Measurements from ENCODE around the gene P2RX3.

The P2RX3 gene

DNA sequence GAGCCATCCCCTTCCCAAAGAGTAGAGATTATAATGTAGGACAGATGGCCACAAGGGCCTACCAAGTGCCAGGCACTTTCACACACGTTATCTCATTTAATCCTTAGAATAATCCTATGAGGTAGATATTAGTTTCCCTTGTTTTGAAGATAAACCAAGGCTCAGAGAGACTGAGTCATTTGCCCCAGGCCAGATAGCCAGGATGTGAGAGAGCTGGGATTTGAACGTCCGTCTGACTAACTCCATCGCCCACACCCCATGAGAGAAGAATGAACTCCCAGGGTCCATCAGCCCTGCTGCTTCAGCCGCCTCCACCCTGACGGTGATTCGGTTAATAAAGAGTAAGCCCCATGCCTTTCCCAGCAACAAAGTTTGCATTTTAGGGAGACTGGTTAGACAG, 32.1 kb downstream of the P2RX3 start:
- no peak for DNase-seq (ENCODE audit: low read depth, low spot score)

DNA sequence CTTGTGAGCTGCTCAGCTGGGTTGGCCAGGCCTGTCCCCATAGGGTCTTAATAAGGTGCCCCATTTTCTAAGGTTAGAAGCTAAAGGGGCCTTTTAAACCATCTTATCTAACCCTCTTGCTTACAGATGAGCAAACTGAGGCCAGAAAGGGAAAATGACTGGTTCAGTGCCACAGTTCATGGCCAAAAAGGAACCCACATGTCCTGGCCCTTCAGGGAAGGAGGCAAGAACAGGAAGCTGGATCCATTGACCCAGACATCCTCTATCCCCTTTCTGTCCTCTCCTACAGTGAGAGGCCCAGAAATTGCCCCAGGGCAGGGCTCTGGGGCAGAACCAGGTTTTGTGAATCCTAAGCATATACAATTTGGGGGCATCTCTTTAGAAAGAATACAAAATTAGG, 32.8 kb downstream of the P2RX3 start:
- no peak for DNase-seq (ENCODE audit: low read depth, low spot score)

DNA sequence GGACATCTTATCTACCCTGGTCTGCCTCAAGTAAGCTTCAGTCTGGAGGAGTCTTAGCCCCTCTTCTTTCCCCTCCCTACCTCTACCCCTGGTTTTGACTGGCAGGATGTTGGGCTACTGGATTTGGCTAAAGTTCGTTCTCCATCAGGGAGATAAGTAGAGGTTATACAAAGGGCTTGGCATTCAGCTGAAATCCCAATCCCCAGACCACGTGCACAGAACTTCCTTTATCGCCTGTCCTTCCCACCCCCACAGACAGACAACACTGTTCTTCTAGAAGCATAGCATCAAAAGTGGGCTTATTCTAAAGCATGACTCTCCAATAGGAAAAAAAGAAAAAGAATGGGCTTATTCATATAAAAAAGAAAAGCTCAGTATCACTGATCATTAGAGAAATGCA, 35.0 kb downstream of the P2RX3 start:
- no peak for DNase-seq (ENCODE audit: low read depth, low spot score)

DNA sequence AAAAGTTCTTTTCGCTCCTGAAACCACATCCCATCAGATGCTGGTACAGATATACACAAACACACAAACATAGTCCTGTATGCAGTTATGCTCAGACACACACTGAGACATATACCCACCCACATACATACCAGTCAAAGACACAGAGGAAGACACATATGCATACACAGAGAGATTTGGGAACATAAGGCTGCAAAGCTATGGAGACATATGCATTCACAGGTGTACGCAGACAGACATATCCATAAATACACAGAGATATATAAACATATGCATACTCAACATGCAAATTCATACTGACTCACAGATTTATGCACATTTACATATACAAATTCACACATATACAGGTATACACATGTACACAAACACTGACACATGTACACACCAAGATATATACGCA, 36.8 kb downstream of the P2RX3 start:
- no peak for DNase-seq (ENCODE audit: low read depth, low spot score)

GRCh38 chr11:57375490-57375889, 37.3 kb downstream of the P2RX3 start:
- DNase-seq (ENCODE audit: low read depth, low spot score) = no peak

DNA sequence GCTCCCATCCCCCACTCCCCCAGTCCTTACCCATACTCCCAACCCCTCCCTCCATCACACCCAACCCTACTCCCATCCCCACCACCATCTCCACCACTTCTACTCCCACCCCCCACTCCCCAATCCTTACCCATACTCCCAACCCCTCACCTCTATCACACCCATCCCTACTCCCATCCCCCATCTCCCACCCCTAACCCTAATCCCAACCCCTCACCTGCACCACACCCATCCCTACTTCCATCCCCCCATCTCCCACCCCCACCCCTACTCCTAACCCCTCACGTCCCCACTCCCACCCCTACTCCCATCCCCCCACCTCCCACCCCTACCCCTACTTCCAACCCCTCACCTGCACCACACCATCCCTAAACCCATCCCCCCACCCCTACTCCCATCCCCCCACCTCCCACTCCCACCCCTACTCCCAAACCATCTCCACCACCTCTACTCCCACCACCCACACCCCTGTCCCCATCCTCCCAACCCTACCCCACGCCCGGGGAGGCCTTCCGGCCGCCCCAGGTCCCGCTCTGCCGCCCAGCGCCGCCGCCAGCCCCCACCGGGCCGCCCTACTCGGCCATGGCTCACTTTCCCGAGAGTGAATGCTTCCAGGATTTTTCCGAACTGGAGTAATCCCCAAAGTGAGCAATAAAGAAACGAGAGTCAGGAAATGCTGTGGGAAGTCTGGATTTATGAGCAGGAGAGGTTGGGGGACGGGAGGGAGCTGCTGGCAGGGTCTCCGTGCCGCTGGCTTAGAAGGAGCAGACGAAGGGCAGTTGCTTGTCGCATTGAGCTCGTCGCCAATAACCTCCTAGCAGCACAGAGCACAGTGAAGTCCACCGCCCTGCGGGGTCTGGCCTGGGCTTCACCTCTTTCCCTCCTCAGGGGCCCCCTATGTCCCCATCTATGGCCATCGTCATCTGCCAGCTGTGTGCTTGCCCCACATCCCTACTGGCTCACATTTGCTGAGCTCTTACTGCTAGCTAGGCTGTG, 38.2 kb downstream of the P2RX3 start:
- no peak for DNase-seq (ENCODE audit: low read depth, low spot score)

DNA sequence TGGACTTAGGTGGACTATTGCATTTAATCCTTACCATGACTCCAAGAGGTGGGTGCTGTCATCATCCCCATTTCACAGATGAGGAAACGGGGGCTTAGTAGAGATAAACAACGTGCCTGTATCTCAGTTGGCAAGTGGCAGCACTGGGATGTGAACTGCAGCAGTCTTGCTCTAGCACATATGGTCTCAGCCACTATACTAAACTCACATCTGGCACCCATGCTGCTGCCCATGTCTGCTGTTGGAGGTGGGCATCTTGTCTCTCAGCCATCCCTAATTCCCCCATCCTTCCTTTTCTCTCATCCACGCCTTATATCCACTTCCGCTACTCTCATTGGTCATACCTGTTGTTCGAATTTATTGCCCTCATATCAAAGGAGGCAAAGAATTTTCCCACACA, 39.0 kb downstream of the P2RX3 start:
- DNase-seq (ENCODE audit: low read depth, low spot score) = no peak

DNA sequence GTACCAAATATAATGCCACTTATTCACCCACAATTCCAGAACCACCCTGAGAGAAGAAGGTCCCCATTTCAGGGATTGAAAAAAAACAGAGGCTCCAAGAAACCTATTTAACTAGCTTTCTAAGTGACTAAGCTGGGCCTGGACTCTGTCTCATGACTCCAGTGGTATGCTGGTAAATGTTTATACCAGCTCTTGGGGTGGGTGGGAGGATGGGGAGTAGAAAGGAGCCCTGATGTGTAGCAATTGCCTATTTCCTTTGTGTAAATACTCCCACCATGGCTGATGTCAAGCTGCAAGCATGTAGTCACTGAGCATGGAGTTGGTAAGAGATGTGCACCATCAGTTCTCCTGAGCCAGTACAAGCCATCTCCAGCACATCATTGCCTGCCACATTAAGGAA, 40.0 kb downstream of the P2RX3 start:
- no peak for DNase-seq (ENCODE audit: low read depth, low spot score)

DNA sequence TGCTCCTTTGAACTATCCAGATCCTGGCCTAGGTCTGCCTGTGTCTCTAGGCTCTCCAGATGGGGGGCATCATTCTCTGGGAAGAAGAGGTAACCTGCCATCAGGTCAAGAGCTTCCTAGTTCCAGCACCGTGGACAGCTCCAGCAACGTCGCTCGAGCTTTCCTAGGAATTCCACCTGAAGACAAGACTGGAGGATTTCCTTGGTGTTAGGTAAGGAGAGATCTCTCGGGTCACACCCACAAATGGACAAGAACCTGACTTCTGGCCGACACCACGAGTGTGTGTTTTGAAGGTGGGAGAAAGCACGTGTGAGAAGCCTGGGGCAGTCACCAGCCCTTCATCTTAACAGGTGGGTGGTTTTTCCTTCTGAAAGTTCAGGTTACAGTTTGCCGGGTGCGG, 41.6 kb downstream of the P2RX3 start:
- peak; percentile 48 for DNase-seq (ENCODE audit: low read depth, low spot score)

DNA sequence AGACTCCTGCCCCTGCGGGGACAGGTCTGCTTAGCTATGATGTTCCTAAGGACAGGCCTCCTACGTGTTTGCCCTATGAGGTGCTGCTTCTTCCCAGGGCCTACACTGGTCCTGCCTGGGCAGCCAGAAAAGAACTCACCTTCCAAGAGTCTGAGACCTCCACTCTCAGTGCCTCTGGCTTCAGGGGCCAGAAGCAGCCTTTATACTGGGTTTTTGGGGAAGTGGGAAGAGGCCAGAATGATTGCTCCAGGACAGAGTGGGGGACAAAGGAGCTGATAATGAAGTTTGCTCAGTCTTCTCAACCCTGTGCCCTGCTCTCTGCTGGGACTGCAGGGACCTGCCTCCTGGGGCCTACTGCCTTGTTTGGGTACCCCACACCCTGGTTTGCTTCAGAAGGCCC, 42.8 kb downstream of the P2RX3 start, which contains the start of gene PRG3:
Gene PRG3, minus strand, starts transcription at position 176 of the 400 bp plus-strand sequence. CDS start 442 bp downstream, outside the sequence.
- DNase-seq (ENCODE audit: low read depth, low spot score) = no peak

DNA sequence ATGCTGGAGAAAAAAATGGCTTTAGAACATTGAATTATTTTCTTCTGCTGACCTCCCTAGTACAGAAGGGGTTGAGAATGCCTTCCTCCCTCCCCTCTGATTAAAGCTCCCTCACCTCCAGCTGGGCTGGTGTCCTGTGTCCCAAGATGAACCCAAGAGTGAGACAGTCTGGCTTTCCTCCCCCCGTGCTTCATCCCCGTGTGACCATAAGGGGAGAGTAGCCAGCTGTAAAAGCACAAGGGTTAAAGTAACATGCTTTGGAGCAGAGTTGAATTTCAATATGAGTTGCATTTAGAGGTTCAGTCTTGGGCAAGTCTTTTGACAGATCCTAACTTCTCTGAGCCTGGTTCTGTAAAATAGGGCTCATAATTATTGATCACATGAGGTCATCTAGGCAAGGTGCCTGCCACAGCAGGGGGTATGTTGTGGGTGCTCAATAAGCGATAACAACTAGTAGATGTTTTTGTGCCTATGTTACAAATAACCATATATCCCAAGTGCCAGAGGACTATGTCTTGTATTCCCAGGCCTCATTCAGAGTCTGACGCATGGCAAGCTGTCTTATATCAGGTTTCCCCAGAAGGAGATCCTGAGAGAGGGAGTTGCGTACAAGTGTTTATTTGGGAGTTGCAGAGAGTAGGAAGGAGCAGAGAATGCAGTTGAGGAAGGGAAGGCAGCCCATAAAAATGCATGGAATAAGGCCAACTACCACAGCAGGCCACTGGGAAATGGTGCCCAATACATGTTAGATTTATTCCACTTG, 48.2 kb downstream of the P2RX3 start:
- no peak for DNase-seq (ENCODE audit: low read depth, low spot score)

GRCh38 chr11:57387289-57388030, 49.3 kb downstream of the P2RX3 start:
- no peak for DNase-seq (ENCODE audit: low read depth, low spot score)

- no peak for DNase-seq (ENCODE audit: low read depth, low spot score)
Observed at GRCh38 chr11:57390535-57390934, 52.4 kb downstream of the P2RX3 start, which contains the start of gene PRG2. TSS of gene PRG2 (minus strand) at chr11:57390650. CDS start at chr11:57389944, 706 bp downstream.

GRCh38 chr11:57391111-57391510, 53.0 kb downstream of the P2RX3 start:
- no peak for DNase-seq (ENCODE audit: low read depth, low spot score)

- no peak for DNase-seq (ENCODE audit: low read depth, low spot score)
Observed at GRCh38 chr11:57391539-57391938, 53.4 kb downstream of the P2RX3 start.

DNA sequence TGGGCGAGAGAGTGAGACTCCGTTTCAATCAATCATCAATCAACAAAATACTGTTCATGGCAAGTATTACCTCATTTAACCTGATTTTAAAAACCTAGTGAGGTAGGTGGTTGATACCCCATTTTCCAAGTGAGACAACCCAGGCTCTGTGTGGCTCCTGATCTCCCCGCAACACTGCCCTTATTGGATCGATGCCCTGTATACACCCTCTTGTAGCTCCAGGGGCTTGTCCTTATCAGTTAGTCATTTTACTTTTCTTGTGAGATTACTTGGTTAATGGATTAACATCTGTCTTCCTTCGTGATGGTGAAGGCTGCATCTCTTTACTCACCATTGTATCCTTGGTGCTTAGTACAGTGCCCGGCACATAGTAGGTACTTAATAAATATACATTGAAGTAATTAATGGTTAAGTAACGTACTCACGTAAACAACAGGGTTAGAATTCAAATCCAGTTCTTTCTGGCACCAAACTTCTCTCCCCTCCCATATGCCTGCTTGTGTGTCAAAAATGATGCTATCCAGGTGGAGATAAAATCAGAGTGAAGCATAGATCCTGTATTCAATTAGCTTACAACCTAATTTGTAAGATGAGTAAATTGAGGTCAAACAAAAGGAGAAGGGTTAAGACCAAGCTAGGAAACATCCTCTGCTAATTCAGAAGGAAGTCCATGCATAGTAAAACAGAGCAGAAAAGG, 54.1 kb downstream of the P2RX3 start:
- DNase-seq (ENCODE audit: low read depth, low spot score) = no peak

DNA sequence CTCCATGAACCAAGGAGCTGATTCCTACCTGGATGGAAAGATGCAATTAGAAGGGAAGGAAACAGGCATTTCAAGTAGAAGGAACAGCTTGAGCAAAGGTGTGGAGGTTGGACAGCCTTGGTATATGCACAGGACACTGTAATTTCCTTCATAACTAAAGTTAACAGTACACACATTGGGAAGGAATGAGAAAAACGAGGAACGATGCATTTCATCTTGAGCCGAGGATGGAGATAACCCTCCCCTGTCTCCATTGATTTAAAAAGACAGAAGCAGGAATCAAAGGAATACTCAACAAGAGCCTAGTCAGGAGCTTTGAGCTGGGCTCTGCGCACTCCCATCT, 54.6 kb downstream of the P2RX3 start:
- no peak for DNase-seq (ENCODE audit: low read depth, low spot score)

DNA sequence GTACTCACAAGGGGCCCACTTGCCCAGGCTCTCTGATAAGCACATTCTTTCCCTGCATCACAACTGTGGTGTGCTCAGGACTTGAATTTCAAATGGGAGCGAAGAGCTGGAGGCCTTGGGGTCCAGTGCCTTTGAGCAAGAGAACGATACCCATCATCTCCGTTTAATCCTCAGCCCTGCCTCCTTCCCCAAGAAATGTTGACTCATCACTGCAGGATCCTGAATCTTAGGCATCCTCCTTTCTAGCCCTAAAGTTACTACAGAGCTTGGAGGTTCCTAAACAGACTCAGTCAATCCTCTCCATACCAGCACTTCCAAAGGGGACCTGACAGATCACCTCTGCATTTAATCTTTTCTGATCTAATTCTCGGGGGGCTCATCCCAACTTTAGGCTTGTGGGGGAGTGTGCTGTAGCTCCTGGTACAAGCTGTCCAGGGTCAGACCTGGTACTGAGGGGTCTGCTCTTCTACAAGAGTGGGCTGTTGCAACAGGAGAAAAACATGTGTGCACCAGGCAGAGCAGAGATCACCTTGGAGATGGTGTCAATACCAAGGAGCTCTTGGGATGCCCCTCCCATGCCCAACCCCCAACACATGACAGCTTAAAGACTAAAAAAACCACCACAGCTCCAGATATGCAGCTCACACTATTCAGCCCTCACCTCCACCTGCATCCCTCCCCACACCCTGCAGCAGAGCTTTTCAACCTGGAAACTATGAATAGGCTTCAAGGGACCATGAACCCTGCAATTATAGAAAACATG, 56.2 kb downstream of the P2RX3 start:
- no peak for DNase-seq (ENCODE audit: low read depth, low spot score)

DNA sequence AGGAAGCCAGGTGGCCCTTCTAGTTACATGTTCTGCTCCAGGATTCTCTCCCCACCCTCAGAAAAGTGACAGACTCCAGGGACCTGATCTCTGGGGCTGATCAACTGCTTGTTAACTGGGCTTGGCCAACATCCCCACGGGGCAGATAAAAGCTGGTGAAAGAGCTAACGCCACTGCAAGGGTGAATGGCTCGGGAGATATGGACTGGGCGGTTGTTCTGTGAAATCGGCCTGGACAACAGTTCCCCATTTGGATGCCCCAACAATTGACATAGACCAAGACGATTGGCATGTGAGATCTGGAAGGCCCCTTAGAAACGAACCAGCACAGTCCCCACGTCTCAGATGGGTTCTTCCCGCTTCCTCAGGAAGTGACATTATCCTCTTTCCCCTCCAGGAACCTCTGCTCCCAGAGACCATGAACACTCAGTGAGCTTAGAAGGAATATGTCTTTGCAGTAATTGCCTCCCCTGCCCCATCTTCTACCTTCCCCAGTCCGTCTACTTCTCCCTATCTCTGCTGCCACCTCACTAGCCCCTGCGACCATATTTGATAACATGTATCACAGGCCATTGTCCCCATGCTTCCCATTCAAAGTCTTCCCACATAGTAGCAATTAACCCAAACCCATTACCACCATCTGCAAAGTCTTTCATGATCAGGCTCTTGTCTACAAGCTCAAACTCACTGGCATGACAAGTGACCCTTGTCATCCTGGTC, 57.9 kb downstream of the P2RX3 start:
- no peak for DNase-seq (ENCODE audit: low read depth, low spot score)

GRCh38 chr11:57396744-57397143, 58.6 kb downstream of the P2RX3 start:
- DNase-seq (ENCODE audit: low read depth, low spot score) = no peak
